ENCODE results near the gene UPK1A. TPM values are rescaled to one million over a fixed set of nuclear protein-coding genes. Genes with fewer than 3 reads are reported as not detected.

The UPK1A gene
- total and polyA plus RNA-seq, 2 of the 8 experiments (the other 6 are each of a cell fraction or from before 2014, with no cell fraction given) = 0.56 to 9.9 TPM

DNA sequence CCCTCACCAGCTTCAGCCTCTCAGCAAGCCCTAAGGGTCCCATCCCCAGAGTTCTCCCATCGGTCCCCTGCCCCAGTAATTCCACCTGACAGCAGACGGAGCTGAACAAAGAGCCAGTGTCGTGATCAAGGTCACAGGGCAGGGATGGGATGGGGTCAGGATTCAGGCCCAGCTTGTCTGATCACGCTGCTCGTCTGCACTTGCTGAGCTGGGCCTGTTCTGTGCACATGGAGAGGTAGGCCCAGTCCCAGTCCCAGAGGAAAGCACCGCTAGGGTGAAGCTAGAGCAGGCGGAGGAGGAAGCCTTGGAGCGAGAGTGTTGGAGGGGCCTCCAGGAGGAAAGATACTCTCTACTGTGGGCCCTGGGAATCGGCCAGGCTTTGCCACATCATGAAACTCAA lies 44.6 kb upstream of the UPK1A start:
- Histone ChIP-seq H2BK5ac (ENCODE audit: low read depth, low read length) (no peak overlapping the region), H4K20me1 (replicated peaks in 1 of 2; ENCODE audit: control insufficient read depth in 1 of 2, insufficient read depth in 2 of 2, low read length in 2 of 2) (peaks cover 0 to 5% of the 10 kb centered on the region in 2 experiments), H3K23me2 (ENCODE audit: low read depth, low read length) (no peaks in the 10 kb centered on the region), H3K9ac (replicated peaks in 1 of 4; ENCODE audit: extremely low read depth in 1 of 4, low read depth in 3 of 4, low read length in 3 of 4) (no peak overlapping the region), H3K79me1 (ENCODE audit: low read depth, low read length) (no peaks in the 10 kb centered on the region), H2AK5ac (ENCODE audit: low read depth, low read length) (no peak overlapping the region), H3K79me2 (ENCODE audit: control insufficient read depth in 1 of 2, insufficient read depth in 2 of 2, low read length in 2 of 2) (no peaks in the 10 kb centered on the region), H3K27me3 (replicated peaks in 1 of 4; ENCODE audit: control insufficient read depth in 3 of 4, extremely low read depth in 1 of 4, insufficient read depth in 3 of 4, low read length in 3 of 4) (no peaks in the 10 kb centered on the region), H3K36me3 (ENCODE audit: control insufficient read depth in 2 of 4, insufficient read depth in 4 of 4, low read length in 3 of 4) (peaks cover 4 to 14% (median 5%) of the 10 kb centered on the region in 4 experiments; a peak in 4 of 8 replicates), H3K4me2 (ENCODE audit: insufficient read depth in 1 of 2, low read depth in 2 of 2, low read length in 2 of 2) (no peak overlapping the region), H2BK120ac (replicated peaks; ENCODE audit: low read depth, low read length) (no peak overlapping the region), H2AFZ (ENCODE audit: low read length) (no peak overlapping the region), H4K91ac (replicated peaks; ENCODE audit: insufficient read length, low read length) (no peak overlapping the region), H2BK20ac (ENCODE audit: low read length) (no peak overlapping the region), H3K27ac (ENCODE audit: low read depth, low read length) (no peak overlapping the region), H3K4me1 (replicated peaks in 1 of 4; ENCODE audit: control insufficient read depth in 3 of 4, insufficient read depth in 4 of 4, low read length in 3 of 4) (no peaks in the 10 kb centered on the region), H3K18ac (ENCODE audit: extremely low read depth, low read length) (no peak overlapping the region), H4K8ac (ENCODE audit: extremely low read depth, insufficient read depth, low read length) (no peak overlapping the region), H3K4me3 (ENCODE audit: extremely low read depth in 1 of 4, insufficient read depth in 2 of 4, low read depth in 3 of 4, low read length in 4 of 4) (no peak overlapping the region), H4K5ac (ENCODE audit: insufficient read length, low read depth, low read length) (no peak overlapping the region), H3K56ac (replicated peaks; ENCODE audit: insufficient read length, low read depth, low read length) (no peak overlapping the region), H3K9me3 (ENCODE audit: insufficient read depth in 2 of 2, low read depth in 1 of 2, low read length in 1 of 2) (no peaks in the 10 kb centered on the region), H3K14ac (ENCODE audit: insufficient read length) (no peak overlapping the region), H3K4ac (replicated peaks; ENCODE audit: insufficient read length, low read depth, low read length) (no peak overlapping the region), H2BK12ac (ENCODE audit: low read depth, low read length) (no peak overlapping the region), H2BK15ac (ENCODE audit: low read length) (no peak overlapping the region), H3K23ac (ENCODE audit: insufficient read length) (no peak overlapping the region)
- POLR2A ChIA-PET (ENCODE audit: partially characterized antibody) = interaction anchor here (1.1 to 1.2 kb wide), 3 partner anchors 9 to 91 kb away, joined by 3 to 5 read pairs (median 3); partner anchors contain the start of gene HAUS5
- FAIRE-seq = no peak
- 95% methylated on average over 9 of the region's 9 CpGs; no CpG with 5 or more reads in 1 of the 2 experiments for WGBS, 2 experiments (ENCODE audit: extremely low coverage in 1 of 2, insufficient coverage in 1 of 2, insufficient read length in 1 of 2, insufficient replicate concordance in 2 of 2, low coverage in 1 of 2, low lambda C conversion rate in 2 of 2, missing lambda C conversion rate in 1 of 2)
- CTCF ChIA-PET (ENCODE audit: partially characterized antibody) = interaction anchor here (0.6 to 3.6 kb wide), 3 partner anchors 9 to 254 kb away, joined by 3 to 14 read pairs (median 3); partner anchors contain the start of gene HAUS5
- DNase-seq (ENCODE audit: low read depth in 1 of 2, low spot score in 2 of 2) = no peak
- no peak for TF ChIP-seq CTBP2 (IDR thresholded peaks at IDR 0.05; ENCODE audit: borderline replicate concordance, insufficient read depth, insufficient read length, low read length)
- TF ChIP-seq GABPA (IDR thresholded peaks at IDR 0.05; ENCODE audit: borderline replicate concordance, insufficient read depth, low read length) = no peak
- TF ChIP-seq EZH2 (IDR thresholded peaks at IDR 0.05; ENCODE audit: low read depth, low read length, severe bottlenecking) = no peak
- TF ChIP-seq JUN (IDR thresholded peaks at IDR 0.05; ENCODE audit: low read depth, low read length) = no peak
- TF ChIP-seq, protein P1, sequence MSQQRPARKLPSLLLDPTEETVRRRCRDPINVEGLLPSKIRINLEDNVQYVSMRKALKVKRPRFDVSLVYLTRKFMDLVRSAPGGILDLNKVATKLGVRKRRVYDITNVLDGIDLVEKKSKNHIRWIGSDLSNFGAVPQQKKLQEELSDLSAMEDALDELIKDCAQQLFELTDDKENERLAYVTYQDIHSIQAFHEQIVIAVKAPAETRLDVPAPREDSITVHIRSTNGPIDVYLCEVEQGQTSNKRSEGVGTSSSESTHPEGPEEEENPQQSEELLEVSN (IDR thresholded peaks at IDR 0.05) = no peak
- no peak for TF ChIP-seq SP2 (IDR thresholded peaks at IDR 0.05; ENCODE audit: low read length)
- no peak for TF ChIP-seq TEAD4 (IDR thresholded peaks at IDR 0.05; ENCODE audit: low read depth, low read length)
- TF ChIP-seq CBX5 (IDR thresholded peaks at IDR 0.05; ENCODE audit: low read depth, low read length) = no peak
- TF ChIP-seq BRCA1 (IDR thresholded peaks at IDR 0.05; ENCODE audit: low read depth, low read length) = no peak
- no peak for TF ChIP-seq HDAC6 (IDR thresholded peaks at IDR 0.05; ENCODE audit: low read depth, low read length)

Data from H1 (cell line).